Measurements from ENCODE around the gene FAM13B. TPM values are rescaled to one million over a fixed set of nuclear protein-coding genes. Genes with fewer than 3 reads are reported as not detected.

The FAM13B gene
- polyA plus RNA-seq, 1 of the 3 experiments (the other 2 are of a cell fraction), result 13.0 TPM

DNA sequence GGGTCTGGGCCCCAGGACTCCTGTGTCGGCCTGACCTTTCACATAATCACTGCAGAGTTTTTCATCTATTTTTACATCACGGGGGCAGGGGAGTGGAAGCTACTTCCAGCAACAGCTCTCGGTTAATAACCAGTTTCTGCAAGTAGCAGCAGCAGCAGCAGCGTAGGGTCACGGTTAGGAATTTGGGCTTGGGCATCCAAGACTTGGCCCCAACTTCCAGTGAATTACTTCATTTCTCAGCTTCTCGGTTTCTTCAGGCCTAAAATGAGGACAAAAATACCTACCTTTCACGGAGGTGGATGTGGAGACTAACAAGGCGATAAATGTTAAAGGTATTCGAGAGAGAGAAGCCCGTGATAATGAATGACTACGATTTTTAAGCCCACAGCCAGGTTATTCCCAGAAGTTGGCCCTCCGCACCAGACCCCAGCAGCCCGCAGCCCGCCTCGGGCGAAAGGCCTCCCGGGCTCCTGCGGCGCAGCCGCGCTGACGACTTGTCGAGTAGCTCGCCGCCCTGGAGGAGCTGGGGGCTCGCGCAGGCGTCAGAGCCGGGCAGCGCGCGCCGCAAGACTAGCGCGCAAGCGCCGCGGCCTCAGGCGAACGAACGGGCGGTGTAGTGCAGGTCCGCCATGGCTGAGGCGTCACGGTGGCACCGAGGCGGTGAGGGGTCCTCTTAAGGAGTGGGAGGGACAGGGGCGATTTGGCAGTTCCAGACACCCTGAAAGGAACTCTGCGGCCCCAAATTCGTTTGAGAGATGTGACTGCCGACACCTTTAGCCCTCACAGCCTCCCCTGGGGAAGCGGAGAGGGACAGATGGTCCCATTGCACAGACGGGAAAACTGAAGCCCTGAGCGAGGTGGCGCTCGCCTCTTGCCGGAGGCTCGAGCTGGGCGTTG is 143.8 kb downstream of the FAM13B start, which contains the start of gene PKD2L2 (continued):
- no peak for TF ChIP-seq SMC3 (IDR thresholded peaks at IDR 0.05; ENCODE audit: low read depth, low read length)

- Histone ChIP-seq H3K79me2 (ENCODE audit: insufficient read depth) (peaks cover 5% of the 10 kb centered on the region), H3K9me2 (no peaks in the 10 kb centered on the region), H3K9me3 (no peaks in the 10 kb centered on the region), H3F3A (replicated peaks; ENCODE audit: insufficient read depth) (peaks cover 10% of the 10 kb centered on the region), H3K4me2 (peak overlapping the region; percentile 96), H3K9ac (peak overlapping the region; percentile 92), H3K4me1 (ENCODE audit: control insufficient read depth in 1 of 2, insufficient read depth in 2 of 2, low read depth in 1 of 2, low read length in 1 of 2) (peaks cover 0 to 21% of the 10 kb centered on the region in 2 experiments; a peak in 2 of 4 replicates), H3K4me3 (ENCODE audit: low read depth in 2 of 2, low read length in 1 of 2) (peak overlapping the region; percentile 72 to 74), H2AFZ (ENCODE audit: low read depth) (peak overlapping the region; percentile 98), H3K27me3 (ENCODE audit: insufficient read depth) (no peaks in the 10 kb centered on the region), H3K27ac (ENCODE audit: low read depth in 2 of 2, low read length in 1 of 2) (peak overlapping the region; percentile 86 to 99), H3K36me3 (replicated peaks in 1 of 2; ENCODE audit: control insufficient read depth in 1 of 2, insufficient read depth in 2 of 2, low read length in 1 of 2) (peaks cover 0 to 3% of the 10 kb centered on the region in 2 experiments), H4K20me1 (ENCODE audit: insufficient read depth) (no peaks in the 10 kb centered on the region)
- WGBS (ENCODE audit: low lambda C conversion rate), result 11% methylated on average over 7 of the region's 7 CpGs
- ChIA-PET POLR2A (interaction anchor here (0.6 to 1.2 kb wide), 3 partner anchors 25 to 575 kb away, joined by 3 to 5 read pairs (median 4); no protein-coding TSS in a partner anchor), CTCF (interaction anchor here (1.3 to 2.8 kb wide), 4 partner anchors 10 to 464 kb away, joined by 3 to 14 read pairs (median 4); partner anchors contain the start of genes FAM13B and KDM3B)
- DNase-seq, result peak; percentile 44
- TF ChIP-seq MXI1 (IDR thresholded peaks at IDR 0.05; ENCODE audit: low read depth, low read length) (0 out of 2 replicates have a peak, but pooled peaks have one; percentile 10), RFX5 (IDR thresholded peaks at IDR 0.05; ENCODE audit: low read length) (0 out of 2 replicates have a peak, but pooled peaks have one; percentile 5), FOXM1 (IDR thresholded peaks at IDR 0.05; ENCODE audit: low read depth) (no peak)
- TF ChIP-seq, protein P1, sequence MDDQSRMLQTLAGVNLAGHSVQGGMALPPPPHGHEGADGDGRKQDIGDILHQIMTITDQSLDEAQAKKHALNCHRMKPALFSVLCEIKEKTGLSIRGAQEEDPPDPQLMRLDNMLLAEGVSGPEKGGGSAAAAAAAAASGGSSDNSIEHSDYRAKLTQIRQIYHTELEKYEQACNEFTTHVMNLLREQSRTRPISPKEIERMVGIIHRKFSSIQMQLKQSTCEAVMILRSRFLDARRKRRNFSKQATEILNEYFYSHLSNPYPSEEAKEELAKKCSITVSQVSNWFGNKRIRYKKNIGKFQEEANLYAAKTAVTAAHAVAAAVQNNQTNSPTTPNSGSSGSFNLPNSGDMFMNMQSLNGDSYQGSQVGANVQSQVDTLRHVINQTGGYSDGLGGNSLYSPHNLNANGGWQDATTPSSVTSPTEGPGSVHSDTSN (IDR thresholded peaks at IDR 0.05), result no peak
These were observed 144.4 kb downstream of the FAM13B start for GRCh38 chr5:137888466-137888862.

Small RNA genes lying within 50 kb of the gene (small RNA-seq; reads per million reads assigned to genes)
- 0 reads per million in 7 experiments for gene RNU6-1148P

Other genes starting within 250 kb of the FAM13B start
- 0.02 and 0.06 TPM in 2 replicates for gene MYOT, start 165.2 kb downstream of the FAM13B start, polyA plus RNA-seq (2012; rRNA removed)
- 0.11 and 0.26 TPM in 2 replicates for gene PKD2L2, start 143.6 kb downstream of the FAM13B start, polyA plus RNA-seq (2012; rRNA removed)
- gene WNT8A, start 51.0 kb upstream of the FAM13B start, polyA plus RNA-seq (2012; rRNA removed), result not detected in 2 replicates
- 3.7 and 4.1 TPM in 2 replicates for gene NME5, start 106.3 kb upstream of the FAM13B start, polyA plus RNA-seq (2012; rRNA removed)
- 46.2 and 64.4 TPM in 2 replicates for gene BRD8, start 145.6 kb upstream of the FAM13B start, polyA plus RNA-seq (2012; rRNA removed)
- 16.0 and 17.4 TPM in 2 replicates for gene KIF20A, start 146.0 kb upstream of the FAM13B start, polyA plus RNA-seq (2012; rRNA removed)
- 20.2 and 31.5 TPM in 2 replicates for gene CDC23, start 180.2 kb upstream of the FAM13B start, polyA plus RNA-seq (2012; rRNA removed)
- 0.11 and 0.15 TPM in 2 replicates for gene GFRA3, start 241.5 kb upstream of the FAM13B start, polyA plus RNA-seq (2012; rRNA removed)

Data from SK-N-SH (cell line).